GM12875 (cell line): ENCODE data around the gene TST.

ENCODE experiments used
- H3K4me3 ChIP-seq: one replicate; pipeline ENCODE4 v1.5.1; 2011; ENCODE audit warnings: low read depth, low read length, control low read depth
- CTCF ChIP-seq: IDR thresholded peaks from 2 replicates; pipeline ENCODE4 v1.5.1; 2011; ENCODE audit warnings: low read depth, mild to moderate bottlenecking, control low read depth, inconsistent platforms, low read length, moderate library complexity, borderline replicate concordance; ENCODE audit not compliant: insufficient read depth

Gene TST

GRCh38 chr22:37047006-37047405 is 27.8 kb upstream of the TST start:
- H3K4me3 ChIP-seq = no peak overlapping the region
- no peak for TF ChIP-seq CTCF

GRCh38 chr22:37046589-37046988 is 27.3 kb upstream of the TST start:
- no peak overlapping the region for H3K4me3 ChIP-seq
- TF ChIP-seq CTCF = no peak

- H3K4me3 ChIP-seq = no peak overlapping the region
- TF ChIP-seq CTCF = peak; percentile 59; the same call in 1 of the 2 replicates
Observed at GRCh38 chr22:37045958-37046357, 26.7 kb upstream of the TST start.

GRCh38 chr22:37044634-37045625 is 25.7 kb upstream of the TST start:
- no peak overlapping the region for H3K4me3 ChIP-seq
- TF ChIP-seq CTCF = no peak

- H3K4me3 ChIP-seq = no peak overlapping the region
- peak; percentile 94 for TF ChIP-seq CTCF
Observed at GRCh38 chr22:37043828-37044538, 24.7 kb upstream of the TST start.

- no peak for TF ChIP-seq CTCF
- no peak overlapping the region for H3K4me3 ChIP-seq
Observed at GRCh38 chr22:37043209-37043827, 24.1 kb upstream of the TST start.

- TF ChIP-seq CTCF = no peak
- no peak overlapping the region for H3K4me3 ChIP-seq
Observed at GRCh38 chr22:37039466-37039865, 20.2 kb upstream of the TST start.
